IPS-NIHi7 (cell line): ENCODE data around the gene JAZF1.
"Not testable (repeated sequence)": the region's sequence is repeated elsewhere in the genome, so short reads cannot be mapped to it uniquely, and the experiment has no call there.

Experiments used
- DNase-seq: peaks from one replicate; pipeline ENCODE4 v3.0.0; 2012; ENCODE audit warnings: mixed read lengths; ENCODE audit errors: extremely low spot score

The JAZF1 gene

DNA sequence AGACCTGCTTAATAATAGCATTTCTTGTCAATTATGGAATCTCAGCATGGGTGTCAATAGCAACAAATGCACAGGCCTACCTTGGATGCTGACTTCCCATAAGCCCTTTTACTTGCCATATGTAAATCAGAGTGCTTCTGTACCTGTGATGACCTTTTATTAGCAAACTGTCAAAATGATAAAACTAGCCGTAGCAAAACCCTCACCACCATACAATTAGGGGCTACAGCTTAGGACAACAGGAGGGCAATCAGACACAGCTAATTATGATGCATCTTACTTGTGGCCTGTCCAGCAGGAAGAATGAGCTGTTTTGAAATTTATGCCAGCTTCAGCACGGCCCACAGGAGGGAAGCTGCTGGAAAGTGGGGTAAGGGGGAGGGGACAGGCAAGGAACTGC lies 239.1 kb downstream of the JAZF1 start:
- no peak for DNase-seq

DNA sequence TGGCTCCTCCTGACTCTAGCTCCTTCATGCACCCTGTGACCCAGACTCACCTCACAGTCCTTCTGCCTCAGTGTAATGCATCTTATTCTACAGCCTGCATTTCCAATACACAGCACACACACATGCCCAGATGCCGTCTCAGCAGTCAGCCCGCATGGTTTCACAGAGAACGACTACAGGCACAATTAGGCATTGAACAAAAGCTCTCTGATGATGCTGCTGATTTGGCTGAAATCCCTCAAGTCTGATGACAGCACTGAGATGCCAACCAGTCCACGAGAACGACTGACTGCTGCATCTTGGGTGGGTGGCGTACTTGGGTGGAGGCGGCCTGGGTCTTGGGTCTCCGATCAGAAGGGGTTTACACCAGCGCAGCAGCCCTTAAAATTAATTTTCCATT lies 240.3 kb downstream of the JAZF1 start:
- no peak for DNase-seq

GRCh38 chr7:27939893-27940292 lies 240.7 kb downstream of the JAZF1 start:
- DNase-seq = no peak

GRCh38 chr7:27936768-27937102 lies 243.9 kb downstream of the JAZF1 start:
- no peak for DNase-seq

- no peak for DNase-seq
Observed at GRCh38 chr7:27936047-27936767, 244.4 kb downstream of the JAZF1 start.

DNA sequence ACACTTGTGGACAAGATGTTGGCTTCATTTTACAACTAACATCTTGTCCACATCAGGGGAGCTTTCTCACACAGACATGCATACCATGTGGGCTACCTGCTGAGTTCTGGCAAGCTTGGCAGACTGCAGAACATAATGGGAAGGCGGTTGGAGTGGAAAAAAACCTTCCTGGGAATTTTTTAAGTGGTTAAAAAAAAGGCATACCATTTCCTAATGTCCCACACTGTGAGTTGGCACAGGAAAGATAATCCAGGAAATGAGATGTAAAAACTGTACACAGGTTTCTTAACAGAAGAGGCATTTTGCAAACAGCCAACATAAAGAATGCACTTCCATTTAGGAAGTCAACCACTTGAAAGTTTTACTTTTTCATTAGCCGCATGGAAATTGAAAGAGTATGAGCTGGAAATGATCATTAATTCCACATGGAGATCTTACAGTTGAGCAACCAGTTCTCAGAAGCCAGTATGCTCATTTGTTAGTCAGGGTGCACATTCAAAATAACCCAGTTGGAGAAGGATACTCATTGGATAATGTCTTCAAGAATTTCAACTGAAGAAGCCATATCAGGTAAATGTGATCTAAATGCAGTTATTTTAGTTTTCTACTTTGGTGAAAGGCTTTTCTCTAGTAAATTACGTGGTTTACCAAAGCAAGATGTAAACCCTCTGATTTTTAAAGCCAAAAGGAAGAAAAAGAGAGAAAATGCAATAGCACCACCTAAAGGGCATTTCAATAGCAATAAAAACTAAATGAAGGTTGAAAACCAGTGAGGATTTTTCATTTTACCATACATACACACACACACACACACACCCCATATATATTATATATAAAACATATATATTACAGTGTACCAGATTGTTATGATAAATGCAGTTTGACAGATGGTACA lies 246.7 kb downstream of the JAZF1 start:
- no peak for DNase-seq

GRCh38 chr7:27930910-27931476 lies 249.6 kb downstream of the JAZF1 start:
- DNase-seq = no peak

DNA sequence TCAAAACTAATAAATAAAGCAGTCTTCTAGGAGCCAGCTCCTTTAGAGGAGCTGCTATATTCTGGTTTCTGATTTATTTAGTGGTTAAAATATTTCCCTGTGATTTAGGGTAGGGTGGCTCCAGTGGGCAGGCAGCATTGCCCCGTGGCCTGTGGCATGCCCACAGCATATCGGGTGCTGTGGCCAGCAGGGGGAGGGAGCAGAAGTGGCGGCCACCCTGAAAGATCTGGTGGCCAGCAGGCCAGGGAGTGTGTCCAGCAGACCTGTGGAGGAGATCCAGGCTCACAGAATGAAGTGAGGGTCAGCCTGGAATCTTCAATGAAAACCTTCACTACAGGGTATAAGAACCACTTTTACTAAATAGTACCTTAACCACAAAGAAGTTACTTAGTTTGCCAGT lies 251.5 kb downstream of the JAZF1 start:
- no peak for DNase-seq

GRCh38 chr7:27928001-27928400 lies 252.6 kb downstream of the JAZF1 start:
- DNase-seq = no peak

DNA sequence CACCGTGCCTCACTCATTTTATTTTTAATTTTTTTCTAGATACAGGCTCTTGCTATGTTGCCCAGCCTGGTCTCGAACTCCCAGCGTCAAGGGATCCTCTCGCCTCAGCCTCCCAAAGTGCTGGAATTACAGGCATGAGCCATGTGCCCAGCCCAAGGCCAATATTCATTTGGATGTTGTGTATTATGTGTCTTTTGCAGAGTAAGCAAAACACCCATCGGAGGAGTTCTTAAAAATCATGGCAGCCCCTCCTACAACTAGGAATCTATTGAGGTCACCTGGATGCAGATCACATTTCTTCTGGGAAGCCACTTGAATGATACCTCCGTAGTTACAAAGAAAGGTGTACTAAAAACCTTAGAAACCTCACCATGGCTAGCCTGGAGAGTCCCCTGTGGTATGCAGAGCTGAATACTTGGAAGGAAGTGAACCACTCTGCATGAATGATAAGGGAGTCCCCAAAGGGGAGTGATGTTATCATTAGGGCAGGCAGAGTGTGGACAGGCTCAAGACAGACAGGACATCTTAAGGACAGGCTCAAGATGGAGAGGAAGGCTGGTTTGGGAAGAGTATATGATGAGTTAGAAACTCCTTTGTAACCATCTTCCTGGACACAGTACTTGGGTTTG lies 254.9 kb downstream of the JAZF1 start:
- DNase-seq = no peak

GRCh38 chr7:27923642-27923980 lies 257.0 kb downstream of the JAZF1 start:
- DNase-seq = no peak

- DNase-seq = no peak
Observed at GRCh38 chr7:27922907-27923641, 257.5 kb downstream of the JAZF1 start.

DNA sequence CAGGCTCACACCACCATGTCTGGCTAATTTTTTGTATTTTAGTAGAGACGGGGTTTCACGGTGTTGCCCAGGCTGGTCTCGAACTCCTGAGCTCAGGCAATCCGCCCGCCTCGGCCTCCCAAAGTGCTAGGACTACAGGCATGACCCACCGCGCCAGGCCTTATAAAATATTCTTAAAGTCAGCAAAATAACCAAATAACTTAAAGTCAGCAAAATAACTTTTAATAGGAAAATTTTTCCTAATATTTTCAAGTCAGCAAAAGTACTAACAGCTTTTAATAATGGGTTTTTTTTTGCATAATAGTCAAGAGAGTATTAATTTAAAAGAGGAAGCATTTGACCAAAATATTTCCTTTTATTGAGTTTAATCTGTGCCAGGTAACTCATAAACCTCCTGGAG lies 258.2 kb downstream of the JAZF1 start:
- not testable (repeated sequence) for DNase-seq

DNA sequence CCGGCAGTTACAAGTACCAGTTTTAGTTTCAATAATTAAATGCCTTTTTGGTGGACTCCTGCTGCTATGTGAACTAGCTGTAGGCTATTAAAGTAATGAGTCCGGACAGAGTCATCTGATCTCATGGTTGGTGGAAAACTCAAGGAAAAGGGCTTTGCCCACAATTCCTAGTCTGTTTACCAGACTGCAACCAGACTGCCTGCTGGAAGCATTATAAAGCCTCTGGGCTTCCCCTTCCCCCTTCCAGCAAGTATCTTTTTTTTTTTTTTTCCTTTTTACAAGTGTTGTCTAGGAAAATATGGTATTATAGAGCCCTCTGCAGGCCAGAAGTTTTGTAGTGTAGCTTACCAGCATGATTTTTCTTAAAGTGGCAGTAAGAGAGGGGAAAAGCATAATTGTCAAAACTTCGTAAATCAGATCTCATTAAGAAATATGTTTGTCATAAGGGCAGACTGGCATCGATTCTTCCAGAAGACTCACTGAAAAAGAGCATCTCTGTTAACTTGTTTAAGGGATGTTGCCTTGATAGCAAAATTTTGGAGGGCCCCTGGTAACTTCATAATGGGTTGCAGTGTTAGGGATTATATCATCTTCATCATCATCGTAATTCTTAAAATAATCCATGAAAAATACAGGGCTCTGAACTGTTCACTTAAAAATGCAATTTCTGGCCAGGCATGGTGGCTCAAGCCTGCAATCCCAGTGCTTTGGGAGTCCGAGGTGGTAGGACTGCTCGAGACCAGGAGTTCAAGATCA lies 259.3 kb downstream of the JAZF1 start:
- peak; percentile 50 for DNase-seq

GRCh38 chr7:27920281-27920946 lies 260.2 kb downstream of the JAZF1 start:
- DNase-seq = no peak

DNA sequence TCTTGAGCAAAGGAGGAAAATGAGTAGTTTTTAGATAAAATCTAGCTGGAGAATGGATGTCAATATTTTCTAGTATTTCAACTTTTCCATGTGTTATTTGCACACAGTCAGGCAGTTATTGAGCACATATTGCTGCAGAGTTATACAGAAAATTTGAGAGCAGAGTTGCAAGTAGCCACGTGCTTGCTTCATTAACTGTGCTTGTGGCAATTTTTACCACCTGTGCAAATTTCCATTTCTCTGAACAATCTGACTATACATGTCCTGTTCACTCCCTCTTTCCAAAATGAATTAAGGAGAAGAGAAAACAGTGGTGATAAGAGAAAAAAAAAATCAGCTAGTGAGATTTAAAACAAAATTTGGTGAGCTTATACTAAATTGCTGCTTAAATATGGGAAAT lies 262.1 kb downstream of the JAZF1 start:
- DNase-seq = no peak

- DNase-seq = no peak
Observed at GRCh38 chr7:27917774-27918314, 262.8 kb downstream of the JAZF1 start.

GRCh38 chr7:27917119-27917518 lies 263.5 kb downstream of the JAZF1 start:
- DNase-seq = no peak

- no peak for DNase-seq
Observed at GRCh38 chr7:27916372-27916771, 264.2 kb downstream of the JAZF1 start.

- DNase-seq = no peak
Observed at GRCh38 chr7:27914409-27914808, 266.2 kb downstream of the JAZF1 start.
